Stimulated activated CD8-positive, alpha-beta memory T cell treated with anti-CD3 and anti-CD28 coated beads, Interleukin-12 subunit alpha, Interleukin-12 subunit beta, amount 100 ng/mL, for 1 hour (primary cell): ENCODE data around the gene RTL10.

ENCODE experiments used
- DNase-seq: peaks from one replicate; pipeline ENCODE4 v3.0.0-alpha.2; 2020; ENCODE audit warnings: low read depth

Gene RTL10

GRCh38 chr22:19876314-19876940 lies 21.8 kb upstream of the RTL10 start:
- no peak for DNase-seq

- DNase-seq, result no peak
These were observed 21.0 kb upstream of the RTL10 start for GRCh38 chr22:19875531-19876313.

- DNase-seq, result no peak
These were observed 20.4 kb upstream of the RTL10 start for GRCh38 chr22:19875061-19875530.

GRCh38 chr22:19874307-19875060 lies 19.8 kb upstream of the RTL10 start:
- DNase-seq, result no peak

- DNase-seq, result no peak
These were observed 19.3 kb upstream of the RTL10 start for GRCh38 chr22:19873960-19874306.

GRCh38 chr22:19873138-19873959 lies 18.7 kb upstream of the RTL10 start:
- no peak for DNase-seq

- no peak for DNase-seq
These were observed 18.1 kb upstream of the RTL10 start for GRCh38 chr22:19872779-19873137.

- DNase-seq, result no peak
These were observed 17.4 kb upstream of the RTL10 start for GRCh38 chr22:19871845-19872778.

- no peak for DNase-seq
These were observed 16.6 kb upstream of the RTL10 start for GRCh38 chr22:19871023-19871844.

- DNase-seq, result no peak
These were observed 15.7 kb upstream of the RTL10 start for GRCh38 chr22:19870153-19871022.

GRCh38 chr22:19869497-19870152 lies 15.0 kb upstream of the RTL10 start:
- no peak for DNase-seq

GRCh38 chr22:19868773-19869471 lies 14.2 kb upstream of the RTL10 start:
- DNase-seq, result no peak

- no peak for DNase-seq
These were observed 13.7 kb upstream of the RTL10 start for GRCh38 chr22:19868333-19868732.

- no peak for DNase-seq
These were observed 12.9 kb upstream of the RTL10 start for GRCh38 chr22:19867617-19868016.

GRCh38 chr22:19866665-19867009 lies 12.0 kb upstream of the RTL10 start:
- DNase-seq, result no peak

- no peak for DNase-seq
These were observed 10.6 kb upstream of the RTL10 start for GRCh38 chr22:19865141-19865829.

GRCh38 chr22:19864538-19865106 lies 9.9 kb upstream of the RTL10 start:
- no peak for DNase-seq
